Ovary (tissue), 9 donors: Measurements from ENCODE around the gene TENM4. TPM values are rescaled to one million over a fixed set of nuclear protein-coding genes. Genes with fewer than 3 reads are reported as not detected.

Experiments
- DNase-seq, 5 donors: peaks; one replicate each; pipeline ENCODE4 v3.0.0-alpha.2; 2019 to 2020
- H3K27ac ChIP-seq, 2 donors: fragments of 200-600 bp; one replicate each; pipeline versions ENCODE4 v1.5.1 to v1.8.0; 2019 to 2022
- H3K27me3 ChIP-seq: fragments of 200-600 bp; one replicate; pipeline ENCODE4 v1.8.0; 2022
- H3K36me3 ChIP-seq: fragments of 200-600 bp; sonication (generic); one replicate; pipeline ENCODE4 v1.5.1; 2019
- H3K4me1 ChIP-seq: one replicate; pipeline ENCODE4 v1.8.1; 2013; ENCODE audit warnings: mild to moderate bottlenecking, moderate library complexity; ENCODE audit not compliant: insufficient read depth
- H3K4me3 ChIP-seq: fragments of 200-600 bp; sonication (generic); one replicate; pipeline ENCODE4 v1.5.1; 2017
- H3K9me3 ChIP-seq, 2 donors: fragments of 200-600 bp in 1 of 2; sonication (generic) in 1 of 2; one replicate each; pipeline versions ENCODE4 v1.5.1 to v1.8.1; 2013 to 2019; ENCODE audit warnings: mild to moderate bottlenecking in 1 of 2, moderate library complexity in 1 of 2
- EP300 ChIP-seq: sonication (generic); formaldehyde crosslinking; IDR thresholded peaks from one replicate; pipeline ENCODE4 v1.6.1; 2017; ENCODE audit warnings: antibody characterized with exemption
- POLR2A ChIP-seq: fragments of 450-650 bp; IDR thresholded peaks from one replicate; pipeline ENCODE4 v1.6.1; 2017; ENCODE audit warnings: antibody characterized with exemption, mild to moderate bottlenecking, moderate library complexity
- WGBS, 3 donors: extraction: QIAGEN DNeasy Blood & Tissue Kit in 1 of 3; methylation state at CpG; one replicate each; pipeline versions ENCODE4 v1.1.5 to v1.1.7; 2013 to 2017; 5-methylcytosine and 5-hydroxymethylcytosine counted together
- intact Hi-C, 4 donors: fragments of 100-400 bp; cut with DNase I; formaldehyde crosslinking; loops; one replicate each; pipeline versions ENCODE4 v1.11.0 to v1.15.1; 2022 to 2023
- polyA plus RNA-seq, 2 donors: library from polyadenylated mRNA; stranded (reverse); fragments of 200-250 nt in 1 of 2; fragments of 350-450 nt in 1 of 2; fragmentation: Illumina TruSeq in 1 of 2; extraction: RNeasy Lipid Tissue Mini Kit (QIAGEN cat#74804) in 1 of 2; gene quantifications; one replicate each; pipeline ENCODE4 v1.2.3, GENCODE V29; 2013 to 2014
- total RNA-seq, 7 donors: library from RNA; depleted of rRNA in 2 of 7; stranded (reverse); fragments of >200 nt in 2 of 7; fragmentation: NEBNext Ultra II Directional in 3 of 7; extraction: Animal tissue kit (Norgen Biotek cat#: 25700) in 3 of 7; gene quantifications; one replicate each; pipeline versions ENCODE4 v1.1.0 to v1.2.4, GENCODE V29; 2016 to 2023
- TF ChIP-seq, protein P1 (sequence below), 3 donors: fragments of 450-650 bp in 2 of 3; fragments of 200-600 bp in 1 of 3; IDR thresholded peaks; one replicate each; pipeline versions ENCODE4 v1.5.1 to v1.8.0; 2016 to 2022; ENCODE audit warnings: antibody characterized with exemption in 3 of 3, mild to moderate bottlenecking in 1 of 3
- donor health status: DM: no; HTN: no; CAD: no; lungs with moderate emphysema.
- donor health status: DM: no; HTN: no; CAD: no.
- donor health status: Bipolar disorder and iron deficiency.
- donor health status: DM: yes; HTN: yes; CAD: no.
- donor health status: DM: no; HTN: no; CAD: no.
- donor health status: DM: yes; HTN: yes; CAD: no.

The TENM4 gene
- total and polyA plus RNA-seq, 9 donors: 11.0 to 206 (median 107) TPM

DNA sequence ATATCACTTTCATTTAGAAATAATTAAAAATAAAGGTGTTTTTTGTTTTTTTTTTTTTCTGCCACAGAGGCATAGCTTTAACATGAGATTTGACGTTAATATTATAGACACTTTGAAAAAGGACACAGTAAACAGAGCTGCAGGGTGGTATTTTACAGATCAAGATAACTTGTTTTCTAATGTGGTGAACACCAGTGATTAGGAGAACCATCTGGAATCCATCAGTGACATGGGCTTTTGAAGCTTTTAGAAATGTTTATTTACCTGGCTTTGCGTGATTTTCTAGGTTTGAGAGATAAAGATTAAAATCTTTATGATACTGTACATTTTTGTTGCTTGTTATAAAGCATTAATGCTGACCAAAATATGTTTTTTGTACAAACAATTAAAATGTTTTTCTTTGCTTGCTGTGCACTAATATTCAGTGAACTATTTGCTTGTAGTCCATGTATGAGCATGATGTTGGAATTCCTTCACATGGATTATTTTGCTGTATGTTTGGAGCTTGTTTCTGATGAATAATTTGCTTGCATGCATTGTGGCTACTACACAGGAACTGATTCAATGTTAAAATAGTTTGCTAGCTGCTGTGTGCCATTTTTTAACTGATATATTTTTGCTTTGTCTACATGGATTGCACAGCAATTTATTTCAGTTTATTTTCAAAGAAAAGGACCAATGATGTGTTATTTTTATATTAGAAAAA lies 514.0 kb downstream of the TENM4 start:
- no peak for TF ChIP-seq POLR2A
- no peak for TF ChIP-seq EP300
- TF ChIP-seq, protein P1, sequence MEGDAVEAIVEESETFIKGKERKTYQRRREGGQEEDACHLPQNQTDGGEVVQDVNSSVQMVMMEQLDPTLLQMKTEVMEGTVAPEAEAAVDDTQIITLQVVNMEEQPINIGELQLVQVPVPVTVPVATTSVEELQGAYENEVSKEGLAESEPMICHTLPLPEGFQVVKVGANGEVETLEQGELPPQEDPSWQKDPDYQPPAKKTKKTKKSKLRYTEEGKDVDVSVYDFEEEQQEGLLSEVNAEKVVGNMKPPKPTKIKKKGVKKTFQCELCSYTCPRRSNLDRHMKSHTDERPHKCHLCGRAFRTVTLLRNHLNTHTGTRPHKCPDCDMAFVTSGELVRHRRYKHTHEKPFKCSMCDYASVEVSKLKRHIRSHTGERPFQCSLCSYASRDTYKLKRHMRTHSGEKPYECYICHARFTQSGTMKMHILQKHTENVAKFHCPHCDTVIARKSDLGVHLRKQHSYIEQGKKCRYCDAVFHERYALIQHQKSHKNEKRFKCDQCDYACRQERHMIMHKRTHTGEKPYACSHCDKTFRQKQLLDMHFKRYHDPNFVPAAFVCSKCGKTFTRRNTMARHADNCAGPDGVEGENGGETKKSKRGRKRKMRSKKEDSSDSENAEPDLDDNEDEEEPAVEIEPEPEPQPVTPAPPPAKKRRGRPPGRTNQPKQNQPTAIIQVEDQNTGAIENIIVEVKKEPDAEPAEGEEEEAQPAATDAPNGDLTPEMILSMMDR (IDR thresholded peaks at IDR 0.05): no peak
- Histone ChIP-seq H3K36me3 (no peaks in the 10 kb centered on the region), H3K4me3 (no peak overlapping the region), H3K4me1 (peaks cover 1% of the 10 kb centered on the region), H3K27me3 (no peaks in the 10 kb centered on the region), H3K27ac (no peak overlapping the region), H3K9me3 (no peaks in the 10 kb centered on the region)
- intact Hi-C loops: no loop called here
- 34 to 41% (median 38%) methylated on average over 2 of the region's 2 CpGs for WGBS, 3 donors
- no peak for DNase-seq

DNA sequence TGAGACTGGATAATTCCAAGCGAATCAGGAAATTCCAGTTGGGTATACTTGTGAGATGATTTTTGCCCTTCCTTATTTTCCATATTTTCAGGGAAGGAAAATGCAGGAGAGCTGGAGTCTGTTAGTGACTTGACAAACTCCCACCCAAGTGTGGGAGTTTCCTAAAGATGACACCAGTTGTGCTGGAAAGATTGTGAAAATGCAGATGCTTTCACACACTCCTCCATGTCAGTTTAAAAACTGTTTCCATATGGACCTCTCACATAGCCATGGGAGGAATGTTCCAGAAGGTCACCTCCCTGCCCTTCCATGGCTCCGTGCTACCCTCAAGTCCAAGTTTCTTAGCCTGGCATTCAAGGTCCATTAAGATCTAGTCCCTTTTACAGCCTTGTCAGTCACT lies 515.4 kb downstream of the TENM4 start:
- Histone ChIP-seq H3K27me3 (no peaks in the 10 kb centered on the region), H3K4me3 (no peak overlapping the region), H3K36me3 (no peaks in the 10 kb centered on the region), H3K4me1 (peaks cover 1% of the 10 kb centered on the region), H3K27ac (no peak overlapping the region), H3K9me3 (no peaks in the 10 kb centered on the region)
- intact Hi-C loops: no loop called here
- no peak for DNase-seq
- 19 to 27% (median 25%) methylated on average over 2 of the region's 2 CpGs for WGBS, 3 donors
- TF ChIP-seq POLR2A (no peak), EP300 (no peak)
- TF ChIP-seq, protein P1 (IDR thresholded peaks at IDR 0.05): no peak

GRCh38 chr11:78922859-78923625 lies 517.8 kb downstream of the TENM4 start:
- Histone ChIP-seq H3K4me1 (peaks cover 1% of the 10 kb centered on the region), H3K36me3 (no peaks in the 10 kb centered on the region), H3K27me3 (no peaks in the 10 kb centered on the region), H3K4me3 (no peak overlapping the region), H3K27ac (no peak overlapping the region), H3K9me3 (no peaks in the 10 kb centered on the region)
- DNase-seq: no peak
- TF ChIP-seq EP300 (no peak), POLR2A (no peak)
- TF ChIP-seq, protein P1 (IDR thresholded peaks at IDR 0.05): no peak
- 96 to 98% (median 97%) methylated on average over 5 of the region's 5 CpGs for WGBS, 3 donors
- intact Hi-C loops: no loop called here

DNA sequence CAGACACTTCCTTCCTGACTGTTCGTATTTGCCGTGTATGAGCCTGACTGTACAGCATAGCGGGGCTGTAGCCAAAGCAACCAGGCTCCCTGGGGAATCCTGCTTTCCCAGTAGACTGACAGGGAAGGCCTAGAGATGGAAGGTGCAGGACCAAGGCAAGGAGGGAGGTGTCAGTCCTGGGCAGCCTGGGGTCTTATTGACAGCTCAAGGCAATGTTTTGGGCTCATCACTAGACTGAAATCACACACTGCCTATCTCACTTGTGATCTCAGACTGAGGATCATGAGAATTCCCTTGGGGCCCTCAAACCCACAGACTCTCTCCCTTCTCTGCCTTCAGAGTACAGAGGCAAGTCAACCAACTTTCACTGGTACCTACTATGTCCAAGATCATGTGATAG lies 519.3 kb downstream of the TENM4 start:
- intact Hi-C loops: no loop called here
- no peaks in the 10 kb centered on the region for H3K36me3 ChIP-seq
- no peaks in the 10 kb centered on the region for H3K9me3 ChIP-seq
- no peak for DNase-seq
- TF ChIP-seq, protein P1 (IDR thresholded peaks at IDR 0.05): no peak
- TF ChIP-seq EP300 (no peak), POLR2A (no peak)
- no peak overlapping the region for H3K27ac ChIP-seq
- 89 to 95% (median 94%) methylated on average over 3 of the region's 3 CpGs for WGBS, 3 donors
- peaks cover 1% of the 10 kb centered on the region for H3K4me1 ChIP-seq
- no peaks in the 10 kb centered on the region for H3K27me3 ChIP-seq
- H3K4me3 ChIP-seq: no peak overlapping the region
